Limb (tissue), 2 donors: ENCODE data around the gene IL3RA.
"Not testable (repeated sequence)": the region's sequence is repeated elsewhere in the genome, so short reads cannot be mapped to it uniquely, and the experiment has no call there.

Experiments
- DNase-seq, 2 donors: peaks; one replicate each; pipeline ENCODE4 v3.0.0-alpha.2; 2016; ENCODE audit errors: extremely low spot score in 2 of 2

IL3RA gene

GRCh38 chrX:1330605-1331004 is 6.0 kb upstream of the IL3RA start:
- DNase-seq: no peak

DNA sequence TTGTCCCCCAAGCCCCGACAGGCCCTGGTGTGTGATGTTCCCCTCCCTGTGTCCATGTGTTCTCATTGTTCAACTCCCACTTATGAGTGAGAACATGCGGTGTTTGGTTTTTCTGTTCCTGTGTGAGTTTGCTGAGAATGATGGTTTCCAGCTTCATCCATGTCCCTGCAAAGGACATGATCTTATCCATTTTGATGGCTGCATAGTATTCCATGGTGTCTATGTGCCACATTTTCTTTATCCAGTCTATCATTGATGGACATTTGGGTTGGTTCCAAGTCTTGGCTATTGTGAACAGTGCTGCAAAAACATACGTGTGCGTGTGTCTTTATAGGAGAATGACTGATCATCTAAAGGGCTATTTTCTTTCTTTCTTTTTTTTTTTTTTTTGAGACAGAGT is 4.2 kb upstream of the IL3RA start:
- not testable (repeated sequence) for DNase-seq

DNA sequence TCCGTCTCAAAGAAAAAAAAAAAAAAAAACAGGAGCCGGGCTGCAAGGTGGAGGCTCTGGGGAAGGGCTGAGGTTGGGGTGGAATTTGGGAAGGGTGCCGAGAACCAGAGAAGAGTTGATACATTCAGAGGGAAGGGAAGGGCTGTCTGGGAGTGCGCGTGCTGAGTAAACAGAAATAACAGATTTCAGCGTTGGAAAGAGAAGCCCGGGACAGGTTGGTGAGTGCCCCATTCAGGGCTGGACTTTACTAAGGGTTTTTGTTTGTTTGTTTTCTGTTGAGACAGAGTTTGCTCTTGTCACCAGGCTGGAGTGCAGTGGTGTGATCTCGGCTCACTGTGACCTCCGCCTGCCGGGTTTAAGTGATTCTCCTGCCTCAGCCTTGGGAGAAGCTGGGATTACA is 1.7 kb upstream of the IL3RA start:
- DNase-seq: no peak

DNA sequence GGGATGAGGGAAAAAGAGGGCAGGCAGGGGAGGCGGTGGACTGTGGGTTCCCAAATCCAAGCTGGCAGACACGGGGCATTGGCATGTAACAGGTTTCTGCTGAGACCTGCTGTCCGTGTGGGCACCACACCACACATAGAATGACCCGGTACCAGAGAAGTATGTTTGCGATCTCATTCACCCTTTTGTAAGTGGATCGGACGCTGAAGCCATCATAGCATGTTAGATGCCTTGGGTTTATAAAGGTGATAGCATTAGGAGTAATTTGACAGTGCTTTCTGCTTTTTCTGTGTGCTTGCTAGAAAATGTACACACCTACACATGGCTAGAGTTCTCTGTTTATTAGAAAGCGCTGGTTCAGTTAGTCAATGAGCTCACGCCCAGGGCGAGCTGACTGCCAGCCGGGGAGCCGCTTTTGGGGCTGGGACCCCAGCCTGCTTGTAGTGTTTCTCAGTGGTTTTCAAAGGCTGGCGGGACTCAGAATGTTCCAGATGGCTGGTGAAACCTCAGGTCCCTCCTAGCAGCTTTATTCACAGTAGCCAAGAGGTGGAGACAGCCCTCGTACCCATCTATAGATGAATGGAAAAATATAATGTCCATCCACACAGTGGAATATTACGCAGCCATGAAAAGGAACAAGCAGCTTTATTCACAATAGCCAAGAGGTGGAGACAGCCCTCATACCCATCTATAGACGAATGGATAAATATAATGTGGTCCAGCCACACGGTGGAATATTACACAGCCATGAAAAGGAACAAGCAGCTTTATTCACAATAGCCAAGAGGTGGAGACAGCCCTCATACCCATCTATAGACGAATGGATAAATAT is 579 bp downstream of the IL3RA start:
- no peak for DNase-seq

DNA sequence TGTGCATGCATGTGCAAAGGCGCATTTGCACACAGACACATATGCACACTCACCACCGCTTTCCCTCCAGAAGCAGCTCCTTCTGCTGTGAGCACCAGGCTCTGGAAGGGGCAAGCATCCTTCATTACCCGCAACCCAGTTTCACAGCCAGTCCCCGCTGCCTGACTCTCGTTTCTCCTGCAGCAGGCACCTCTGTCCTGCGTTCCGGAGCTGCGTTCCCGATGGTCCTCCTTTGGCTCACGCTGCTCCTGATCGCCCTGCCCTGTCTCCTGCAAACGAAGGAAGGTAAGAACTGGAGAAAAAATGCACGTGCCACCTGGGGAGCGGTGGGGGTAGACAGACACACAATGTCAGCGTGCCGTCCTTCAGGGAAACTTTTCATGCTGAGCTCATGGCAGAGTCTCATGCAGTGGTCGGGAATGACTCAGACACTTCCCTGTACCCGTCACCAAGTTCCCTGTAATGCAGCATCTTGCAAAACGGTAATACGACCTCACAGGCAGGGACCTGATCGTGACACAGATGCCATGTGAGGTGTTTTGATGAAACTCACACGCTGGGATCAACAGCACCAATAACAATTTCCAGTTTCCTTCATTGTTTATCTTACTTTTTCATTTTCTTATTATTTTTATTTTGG is 5.1 kb downstream of the IL3RA start:
- DNase-seq: no peak

GRCh38 chrX:1349606-1350005 is 13.0 kb downstream of the IL3RA start:
- DNase-seq: not testable (repeated sequence)

DNA sequence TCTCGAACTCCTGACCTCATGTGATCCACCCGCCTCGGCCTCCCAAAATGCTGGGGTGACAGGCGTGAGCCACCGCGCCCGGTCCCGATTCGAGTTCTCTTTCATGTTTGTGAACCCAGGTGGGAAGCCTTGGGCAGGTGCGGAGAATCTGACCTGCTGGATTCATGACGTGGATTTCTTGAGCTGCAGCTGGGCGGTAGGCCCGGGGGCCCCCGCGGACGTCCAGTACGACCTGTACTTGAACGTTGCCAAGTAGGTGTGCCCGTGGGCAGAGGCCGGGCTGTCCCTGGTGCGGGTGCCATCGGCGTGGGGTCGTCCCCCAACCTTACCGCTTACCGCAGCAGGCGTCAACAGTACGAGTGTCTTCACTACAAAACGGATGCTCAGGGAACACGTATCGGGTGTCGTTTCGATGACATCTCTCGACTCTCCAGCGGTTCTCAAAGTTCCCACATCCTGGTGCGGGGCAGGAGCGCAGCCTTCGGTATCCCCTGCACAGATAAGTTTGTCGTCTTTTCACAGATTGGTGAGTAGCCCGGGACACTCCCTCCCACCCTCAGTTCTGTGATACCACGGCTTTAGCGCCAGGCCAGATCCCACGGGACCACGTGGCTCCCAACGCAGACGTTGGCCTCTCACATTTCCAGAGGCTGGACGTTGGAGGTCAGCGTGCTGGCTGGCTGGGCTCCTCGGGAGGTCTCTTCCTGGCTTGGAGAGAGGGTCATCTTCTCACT is 15.6 kb downstream of the IL3RA start:
- no peak for DNase-seq

DNA sequence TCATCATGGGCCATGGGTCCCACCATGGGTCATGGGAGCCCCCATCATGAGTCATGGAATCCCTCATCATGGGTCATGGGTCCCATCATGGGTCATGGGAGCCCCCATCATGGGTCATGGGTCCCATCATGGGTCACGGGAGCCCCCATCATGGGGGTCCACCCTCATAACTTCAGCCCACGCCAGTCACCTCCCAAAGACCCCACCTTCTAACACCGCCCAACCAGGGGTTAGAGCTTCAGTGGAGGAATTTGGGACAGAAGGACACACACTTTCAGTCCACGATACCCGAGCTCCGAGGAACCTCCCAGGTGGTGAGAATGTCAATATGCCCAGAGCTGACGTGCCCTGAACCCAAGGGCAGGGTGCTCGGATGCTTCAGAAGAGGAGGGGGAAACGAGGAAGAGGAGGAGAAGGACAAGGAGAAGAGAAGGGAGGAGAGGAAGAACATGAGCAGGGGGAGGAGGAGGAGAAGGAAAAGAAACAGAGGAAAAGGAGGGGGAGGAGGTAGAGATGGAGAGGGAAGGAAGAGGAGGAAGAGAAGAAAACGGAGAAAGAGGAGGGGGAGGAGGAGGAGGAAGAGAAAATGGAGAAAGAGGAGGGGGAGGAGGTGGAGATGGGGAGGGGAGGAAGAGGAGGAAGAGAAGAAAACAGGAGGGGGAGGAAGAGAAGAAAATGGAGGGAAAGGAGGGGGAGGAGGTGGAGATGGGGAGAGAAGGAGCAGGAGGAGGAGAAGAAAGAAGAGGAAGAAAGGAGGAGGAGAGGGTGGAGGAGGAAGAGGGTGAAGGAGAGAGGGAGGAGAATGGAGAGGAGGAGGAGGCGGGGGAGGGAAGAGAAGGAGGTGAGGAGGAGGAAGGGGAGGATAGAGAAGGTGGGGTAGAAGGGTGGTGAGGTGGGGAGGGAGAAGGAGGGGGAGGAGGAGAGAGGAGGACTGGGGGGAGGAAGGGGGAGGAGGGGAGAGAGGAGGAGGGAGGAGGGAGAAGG is 17.7 kb downstream of the IL3RA start:
- no peak for DNase-seq

DNA sequence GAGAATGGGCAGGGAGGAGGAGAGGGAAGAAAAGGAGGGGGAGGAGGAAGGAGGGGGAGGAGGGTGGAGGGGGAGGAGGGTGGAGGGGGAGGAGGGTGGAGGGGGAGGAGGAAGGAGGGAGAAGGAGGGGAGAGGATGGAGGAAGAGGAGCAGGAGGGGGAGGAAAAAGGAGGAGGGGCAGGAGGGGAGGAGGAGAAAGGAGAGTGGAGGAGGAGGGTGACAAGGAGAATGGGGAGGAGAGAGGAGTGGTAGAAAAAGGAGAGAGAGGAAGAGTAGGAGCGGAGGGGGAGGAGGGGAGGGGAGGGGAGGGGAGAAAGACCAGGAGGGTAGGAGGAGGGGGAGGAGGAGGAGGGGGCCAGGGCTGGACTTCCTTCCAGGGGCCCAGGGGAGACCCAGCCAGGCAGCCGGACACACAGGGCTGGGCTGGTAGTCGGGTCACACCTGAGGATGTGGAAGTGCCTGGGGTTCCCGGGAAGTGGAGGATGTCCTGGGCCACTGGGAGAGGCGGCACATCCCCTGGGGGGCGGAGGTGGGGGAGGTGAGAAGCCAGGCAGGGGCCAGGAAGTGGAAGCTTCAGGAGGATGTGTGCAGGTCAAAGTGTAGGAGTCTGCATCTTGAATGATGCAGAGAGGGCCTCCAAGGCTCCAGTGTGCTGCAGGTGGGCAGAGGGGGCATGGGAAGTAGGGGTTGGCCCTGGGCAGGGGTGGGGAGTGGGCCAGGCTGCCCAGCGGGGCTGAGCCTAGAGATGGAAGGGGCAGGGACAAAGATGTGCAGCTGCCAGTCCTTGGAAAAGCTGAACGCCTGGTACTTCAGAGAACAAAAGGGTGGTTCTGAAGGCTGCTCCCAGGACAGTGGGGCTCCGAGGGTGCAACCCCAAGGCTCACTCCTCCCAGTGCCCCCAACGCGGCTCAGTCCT is 18.8 kb downstream of the IL3RA start:
- peak in 1 of 2 donors; percentile 35 for DNase-seq

DNA sequence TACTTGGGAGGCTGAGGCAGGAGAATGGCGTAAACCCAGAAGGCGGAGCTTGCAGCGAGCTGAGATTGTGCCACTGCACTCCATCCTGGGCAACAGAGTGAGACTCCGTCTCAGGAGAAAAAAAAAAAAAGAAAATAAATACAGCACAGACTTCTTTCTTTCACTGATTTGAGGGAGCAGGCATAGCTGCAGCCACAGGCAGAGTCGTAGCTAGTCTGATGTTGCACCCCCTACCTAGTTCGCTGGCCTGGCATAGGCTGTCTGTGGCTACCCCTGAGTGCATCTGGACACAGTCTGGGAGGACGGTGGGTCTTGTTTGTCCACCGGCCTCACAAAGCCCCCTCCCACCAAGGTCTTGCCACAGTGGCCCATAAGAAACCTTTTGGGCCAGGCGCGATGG is 21.4 kb downstream of the IL3RA start:
- no peak for DNase-seq

DNA sequence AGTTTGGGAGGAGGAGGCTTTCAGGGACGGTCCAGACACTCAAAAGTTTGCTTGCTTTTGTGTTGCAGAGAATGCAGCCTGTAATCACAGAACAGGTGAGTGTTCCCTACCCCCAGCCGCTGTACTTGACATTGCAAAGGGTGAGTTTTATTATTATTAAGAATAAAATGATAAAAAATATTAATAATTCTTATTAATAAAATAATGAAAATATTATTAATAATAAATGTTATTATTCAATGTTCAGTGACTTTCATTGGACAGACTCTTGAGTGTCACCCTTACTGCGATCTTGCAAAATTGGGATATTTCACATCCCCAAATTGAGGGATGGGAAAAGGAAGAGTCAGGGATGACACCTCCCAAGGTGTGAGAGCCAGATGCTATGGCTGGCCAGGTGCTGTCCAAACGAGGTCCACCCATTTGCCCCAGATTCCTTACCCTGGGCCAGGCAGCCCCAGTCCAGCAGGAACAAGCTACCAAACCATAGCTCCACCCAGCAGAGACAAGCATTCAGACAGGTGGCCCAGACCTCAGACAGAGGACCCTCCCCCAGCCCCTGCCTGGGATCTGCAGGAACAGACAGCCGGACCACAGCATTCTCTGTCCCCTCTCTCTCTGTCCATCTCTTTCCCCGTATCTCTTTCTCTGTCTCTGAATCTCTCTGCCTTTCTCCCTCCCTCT is 22.4 kb downstream of the IL3RA start:
- DNase-seq: no peak

- DNase-seq: no peak
Measured at GRCh38 chrX:1359477-1359873, 22.9 kb downstream of the IL3RA start.

DNA sequence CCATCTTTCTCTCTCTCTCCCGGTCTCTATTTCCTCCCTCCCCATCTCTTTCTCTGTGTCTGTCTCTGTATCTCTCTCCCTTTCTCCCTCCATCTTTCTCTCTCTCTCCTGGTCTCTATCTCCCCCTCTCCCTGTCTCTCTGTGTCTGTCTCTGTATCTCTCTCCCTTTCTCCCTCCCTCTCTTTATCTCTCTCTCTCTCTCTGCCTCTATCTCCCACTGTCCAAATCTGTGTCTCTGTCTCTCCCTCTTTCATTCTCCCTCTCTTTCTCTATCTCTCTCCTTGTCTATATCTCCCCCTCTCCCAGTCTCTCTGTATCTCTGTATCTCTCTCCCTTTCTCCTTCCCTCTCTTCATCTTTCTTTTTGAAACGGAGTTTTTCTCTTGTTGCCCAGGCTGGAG is 23.6 kb downstream of the IL3RA start:
- DNase-seq: no peak

DNA sequence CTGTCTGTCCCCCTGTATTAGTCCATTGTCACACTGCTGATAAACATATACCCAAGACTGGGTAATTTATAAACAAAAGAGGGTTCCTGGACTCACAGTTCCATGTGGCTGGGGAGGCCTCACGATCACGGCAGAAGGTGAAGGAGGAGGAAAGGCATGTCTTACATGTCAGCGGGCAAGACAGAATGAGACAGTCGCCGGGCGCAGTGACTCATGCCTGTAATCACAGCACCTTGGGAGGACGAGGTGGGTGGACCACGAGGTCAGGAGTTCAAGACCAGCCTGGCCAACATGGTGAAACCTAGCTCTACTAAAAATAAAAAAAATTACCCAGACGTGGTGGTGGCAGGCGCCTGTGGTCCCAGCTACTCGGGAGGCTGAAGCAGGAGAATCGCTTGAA is 24.7 kb downstream of the IL3RA start:
- DNase-seq: no peak

- no peak for DNase-seq
Measured at GRCh38 chrX:1361910-1362309, 25.3 kb downstream of the IL3RA start.

DNA sequence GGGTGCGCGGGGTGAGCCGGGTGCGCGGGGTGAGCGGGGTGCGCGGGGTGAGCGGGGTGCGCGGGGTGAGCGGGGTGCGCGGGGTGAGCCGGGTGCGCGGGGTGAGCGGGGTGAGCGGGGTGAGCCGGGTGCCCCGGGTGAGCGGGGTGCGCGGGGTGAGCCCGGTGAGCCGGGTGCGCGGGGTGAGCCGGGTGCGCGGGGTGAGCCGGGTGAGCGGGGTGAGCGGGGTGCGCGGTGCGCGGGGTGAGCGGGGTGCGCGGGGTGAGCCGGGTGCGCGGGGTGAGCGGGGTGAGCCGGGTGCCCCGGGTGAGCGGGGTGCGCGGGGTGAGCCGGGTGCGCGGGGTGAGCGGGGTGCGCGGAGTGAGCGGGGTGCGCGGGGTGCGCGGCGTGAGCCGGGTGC is 29.8 kb downstream of the IL3RA start:
- DNase-seq: not testable (repeated sequence)

DNA sequence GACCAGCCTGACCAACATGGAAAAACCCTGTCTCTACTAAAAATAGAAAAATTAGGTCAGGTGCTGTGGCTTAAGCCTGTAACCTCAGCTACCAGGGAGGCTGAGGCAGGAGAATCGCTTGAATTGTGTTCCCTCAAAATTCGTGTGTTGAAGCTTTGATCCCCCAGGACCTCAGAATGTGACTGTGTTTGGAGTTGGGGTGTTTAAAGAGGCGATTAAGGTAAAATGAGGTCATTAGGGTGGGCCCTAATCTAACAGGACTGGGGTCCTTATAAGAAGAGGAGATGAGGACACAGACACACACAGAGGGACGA is 31.8 kb downstream of the IL3RA start:
- no peak for DNase-seq

GRCh38 chrX:1378306-1378759 is 41.7 kb downstream of the IL3RA start:
- no peak for DNase-seq

- no peak for DNase-seq
Measured at GRCh38 chrX:1380672-1381233, 44.2 kb downstream of the IL3RA start.
